ENCODE results near the gene SSH2.
"Not testable (repeated sequence)": the region's sequence is repeated elsewhere in the genome, so short reads cannot be mapped to it uniquely, and the experiment has no call there.

SSH2 gene

GRCh38 chr17:29698019-29698777, 231.8 kb downstream of the SSH2 start:
- DNase-seq, result no peak

GRCh38 chr17:29697371-29697770, 232.7 kb downstream of the SSH2 start:
- DNase-seq, result no peak

GRCh38 chr17:29694918-29695563, 235.0 kb downstream of the SSH2 start:
- no peak for DNase-seq

GRCh38 chr17:29693751-29694150, 236.3 kb downstream of the SSH2 start:
- no peak for DNase-seq

- no peak for DNase-seq
Measured at GRCh38 chr17:29687596-29687995, 242.4 kb downstream of the SSH2 start.

- DNase-seq, result no peak
Measured at GRCh38 chr17:29686993-29687590, 242.9 kb downstream of the SSH2 start.

- DNase-seq, result no peak
Measured at GRCh38 chr17:29683481-29683880, 246.5 kb downstream of the SSH2 start.

- DNase-seq, result no peak
Measured at GRCh38 chr17:29682987-29683386, 247.0 kb downstream of the SSH2 start.

GRCh38 chr17:29682054-29682453, 248.0 kb downstream of the SSH2 start:
- DNase-seq, result no peak

GRCh38 chr17:29677824-29678223, 252.2 kb downstream of the SSH2 start:
- DNase-seq, result no peak

- DNase-seq, result no peak
Measured at GRCh38 chr17:29677221-29677791, 252.7 kb downstream of the SSH2 start.

GRCh38 chr17:29675961-29676360, 254.1 kb downstream of the SSH2 start:
- DNase-seq, result not testable (repeated sequence)

- DNase-seq, result no peak
Measured at GRCh38 chr17:29674281-29674680, 255.7 kb downstream of the SSH2 start.

- DNase-seq, result no peak
Measured at GRCh38 chr17:29671661-29672060, 258.4 kb downstream of the SSH2 start.

- DNase-seq, result no peak
Measured at GRCh38 chr17:29669266-29669665, 260.8 kb downstream of the SSH2 start.

GRCh38 chr17:29667969-29668368, 262.1 kb downstream of the SSH2 start:
- DNase-seq, result no peak

GRCh38 chr17:29665481-29665810, 264.6 kb downstream of the SSH2 start:
- no peak for DNase-seq

GRCh38 chr17:29664743-29665480, 265.1 kb downstream of the SSH2 start:
- no peak for DNase-seq

GRCh38 chr17:29663155-29663554, 266.9 kb downstream of the SSH2 start:
- no peak for DNase-seq

- no peak for DNase-seq
Measured at GRCh38 chr17:29661213-29661612, 268.8 kb downstream of the SSH2 start.

- no peak for DNase-seq
Measured at GRCh38 chr17:29659155-29659554, 270.9 kb downstream of the SSH2 start.

- DNase-seq, result no peak
Measured at GRCh38 chr17:29655323-29655722, 274.7 kb downstream of the SSH2 start.

GRCh38 chr17:29653995-29654714, 275.9 kb downstream of the SSH2 start:
- DNase-seq, result no peak
